ENCODE measurements around the gene OR1D5.

The OR1D5 gene

GRCh38 chr17:3027786-3028532, 35.4 kb downstream of the OR1D5 start:
- no peak overlapping the region for H3K4me3 ChIP-seq
- peaks cover 4 to 14% (median 5%) of the 10 kb centered on the region in 11 experiments for H3K9me3 ChIP-seq (replicated peaks in 1 of 11)
- H4K20me1 ChIP-seq = peaks cover 0 to 13% (median 0%) of the 10 kb centered on the region in 11 experiments; a peak in 5 of 22 replicates
- H3K36me3 ChIP-seq = peaks cover 42 to 95% (median 79%) of the 10 kb centered on the region in 11 experiments
- no peak for TF ChIP-seq Cebpa-rat (IDR thresholded peaks at IDR 0.05)
- no peak overlapping the region for H3K27ac ChIP-seq
- no peaks in the 10 kb centered on the region for H3K27me3 ChIP-seq
- peaks cover 17 to 22% (median 19%) of the 10 kb centered on the region in 10 experiments for H3K4me1 ChIP-seq
- no peak overlapping the region for H3K4me2 ChIP-seq
- H3K9ac ChIP-seq = no peak overlapping the region

GRCh38 chr17:3026856-3027751, 36.3 kb downstream of the OR1D5 start:
- no peak for TF ChIP-seq Cebpa-rat (IDR thresholded peaks at IDR 0.05)
- Histone ChIP-seq H3K4me1 (peaks cover 17 to 23% (median 19%) of the 10 kb centered on the region in 10 experiments), H3K27ac (peak overlapping the region in 1 of 11 experiments; percentile 20; a peak in 1 of 22 replicates), H3K36me3 (peaks cover 48 to 95% (median 85%) of the 10 kb centered on the region in 11 experiments), H3K9ac (no peak overlapping the region), H4K20me1 (peaks cover 0 to 13% (median 0%) of the 10 kb centered on the region in 11 experiments; a peak in 4 of 22 replicates), H3K9me3 (replicated peaks in 1 of 11) (peaks cover 13 to 23% (median 14%) of the 10 kb centered on the region in 11 experiments), H3K27me3 (no peaks in the 10 kb centered on the region), H3K4me3 (no peak overlapping the region), H3K4me2 (no peak overlapping the region)

- Histone ChIP-seq H3K4me3 (no peak overlapping the region), H3K27me3 (no peaks in the 10 kb centered on the region), H3K9me3 (replicated peaks in 1 of 11) (peaks cover 21 to 31% (median 22%) of the 10 kb centered on the region in 11 experiments), H3K4me1 (peaks cover 17 to 28% (median 19%) of the 10 kb centered on the region in 10 experiments), H3K9ac (no peak overlapping the region), H3K27ac (peak overlapping the region in 1 of 11 experiments; percentile 20; a peak in 1 of 22 replicates), H3K4me2 (no peak overlapping the region), H3K36me3 (peaks cover 55 to 99% (median 92%) of the 10 kb centered on the region in 11 experiments), H4K20me1 (peaks cover 0 to 13% (median 0%) of the 10 kb centered on the region in 11 experiments; a peak in 4 of 22 replicates)
- TF ChIP-seq Cebpa-rat (IDR thresholded peaks at IDR 0.05) = no peak
Observed at GRCh38 chr17:3026125-3026855, 37.1 kb downstream of the OR1D5 start.

GRCh38 chr17:3025421-3026124, 37.8 kb downstream of the OR1D5 start:
- no peak overlapping the region for H3K9ac ChIP-seq
- peaks cover 24 to 38% (median 29%) of the 10 kb centered on the region in 11 experiments for H3K9me3 ChIP-seq (replicated peaks in 1 of 11)
- peaks cover 0 to 13% (median 0%) of the 10 kb centered on the region in 11 experiments; a peak in 4 of 22 replicates for H4K20me1 ChIP-seq
- H3K27ac ChIP-seq = no peak overlapping the region
- no peak for TF ChIP-seq Cebpa-rat (IDR thresholded peaks at IDR 0.05)
- peaks cover 12 to 21% (median 13%) of the 10 kb centered on the region in 10 experiments for H3K4me1 ChIP-seq
- no peaks in the 10 kb centered on the region for H3K27me3 ChIP-seq
- no peak overlapping the region for H3K4me2 ChIP-seq
- peaks cover 62 to 99% (median 93%) of the 10 kb centered on the region in 11 experiments for H3K36me3 ChIP-seq
- no peak overlapping the region for H3K4me3 ChIP-seq

- no peak for TF ChIP-seq Cebpa-rat (IDR thresholded peaks at IDR 0.05)
- peaks cover 0 to 11% (median 0%) of the 10 kb centered on the region in 11 experiments; a peak in 4 of 22 replicates for H4K20me1 ChIP-seq
- H3K4me2 ChIP-seq = no peak overlapping the region
- H3K4me3 ChIP-seq = no peak overlapping the region
- no peak overlapping the region for H3K27ac ChIP-seq
- H3K4me1 ChIP-seq = peaks cover 2 to 11% (median 3%) of the 10 kb centered on the region in 10 experiments; a peak in 12 of 20 replicates
- peaks cover 30 to 50% (median 41%) of the 10 kb centered on the region in 11 experiments for H3K9me3 ChIP-seq (replicated peaks in 1 of 11)
- no peak overlapping the region for H3K9ac ChIP-seq
- H3K27me3 ChIP-seq = no peaks in the 10 kb centered on the region
- H3K36me3 ChIP-seq = peaks cover 75 to 99% (median 96%) of the 10 kb centered on the region in 11 experiments
Observed at GRCh38 chr17:3024346-3024745, 39.1 kb downstream of the OR1D5 start.

GRCh38 chr17:3022197-3022596, 41.2 kb downstream of the OR1D5 start:
- Histone ChIP-seq H3K36me3 (peaks cover 77 to 100% (median 100%) of the 10 kb centered on the region in 11 experiments), H3K27me3 (no peaks in the 10 kb centered on the region), H3K27ac (no peak overlapping the region), H3K4me2 (0 out of 22 replicates have a peak overlapping the region, but pooled peaks of 1 of the 11 experiments have one; percentile 36), H3K4me1 (peaks cover 0 to 7% (median 0%) of the 10 kb centered on the region in 10 experiments; a peak in 3 of 20 replicates), H3K4me3 (no peak overlapping the region), H3K9ac (no peak overlapping the region), H3K9me3 (replicated peaks in 1 of 11) (peaks cover 30 to 54% (median 42%) of the 10 kb centered on the region in 11 experiments), H4K20me1 (peaks cover 0 to 9% (median 0%) of the 10 kb centered on the region in 11 experiments; a peak in 2 of 22 replicates)
- no peak for TF ChIP-seq Cebpa-rat (IDR thresholded peaks at IDR 0.05)

- TF ChIP-seq Cebpa-rat (IDR thresholded peaks at IDR 0.05) = no peak
- Histone ChIP-seq H3K4me2 (no peak overlapping the region), H3K27me3 (no peaks in the 10 kb centered on the region), H3K4me3 (no peak overlapping the region), H3K36me3 (peaks cover 62 to 100% (median 100%) of the 10 kb centered on the region in 11 experiments), H3K9ac (no peak overlapping the region), H3K4me1 (peaks cover 0 to 12% (median 0%) of the 10 kb centered on the region in 10 experiments; a peak in 3 of 20 replicates), H4K20me1 (peaks cover 0 to 11% (median 0%) of the 10 kb centered on the region in 11 experiments; a peak in 1 of 22 replicates), H3K9me3 (replicated peaks in 1 of 11) (peaks cover 30 to 54% (median 42%) of the 10 kb centered on the region in 11 experiments), H3K27ac (no peak overlapping the region)
Observed at GRCh38 chr17:3020381-3020780, 43.0 kb downstream of the OR1D5 start.

All from BLaER1 treated with 17β-estradiol and CSF1 and Interleukin-3, amounts not matched to agents 10 nM and 100 nM (cell line).